CD4-positive, alpha-beta memory T cell (primary cell): Measurements from ENCODE around the gene CTPS1. TPM values are rescaled to one million over a fixed set of nuclear protein-coding genes. Genes with fewer than 3 reads are reported as not detected.

ENCODE experiments used
- CTCF ChIA-PET: fragments of 350-600 bp; sonication (Branson Sonifier 250); formaldehyde crosslinking; loops from one replicate; lab custom pipeline; 2021; ENCODE audit warnings: inconsistent platforms; ENCODE audit not compliant: partially characterized antibody; lab: Charles Lee
- POLR2A ChIA-PET: fragments of 350-600 bp; sonication (Branson Sonifier 250); formaldehyde crosslinking; loops from one replicate; lab custom pipeline; 2021; ENCODE audit not compliant: partially characterized antibody; lab: Charles Lee
- DNase-seq, 5 donors: peaks; one replicate each; pipeline versions ENCODE4 v3.0.0 to v3.0.0-alpha.2; 2020 to 2022; ENCODE audit warnings: mixed read lengths in 1 of 5
- H3K27ac ChIP-seq: one replicate; pipeline ENCODE4 v1.7.0; 2013; ENCODE audit warnings: low read depth, low read length
- H3K27me3 ChIP-seq: 2 replicates; pipeline ENCODE4 v1.7.0; 2013; ENCODE audit warnings: mild to moderate bottlenecking, low read length, moderate library complexity; ENCODE audit not compliant: insufficient read depth
- H3K36me3 ChIP-seq: 2 replicates; pipeline ENCODE4 v1.7.0; 2013; ENCODE audit warnings: mild to moderate bottlenecking, low read length, moderate library complexity; ENCODE audit not compliant: insufficient read depth
- H3K4me1 ChIP-seq: 2 replicates; pipeline ENCODE4 v1.7.0; 2013; ENCODE audit warnings: mild to moderate bottlenecking, low read length, moderate library complexity; ENCODE audit not compliant: insufficient read depth
- H3K4me3 ChIP-seq, 2 donors: one replicate each; pipeline ENCODE4 v1.7.0; 2013; ENCODE audit warnings: low read length in 2 of 2, mild to moderate bottlenecking in 1 of 2
- H3K9me3 ChIP-seq, 2 donors: one replicate each; pipeline ENCODE4 v1.7.0; 2013; ENCODE audit warnings: low read length in 2 of 2, control low read depth in 1 of 2; ENCODE audit not compliant: control insufficient read depth in 1 of 2
- H3K27ac Mint-ChIP-seq, 7 donors: one replicate each; pipeline ENCODE4 v1.8.0; 2020 to 2021; ENCODE audit warnings: mixed read lengths in 7 of 7, mild to moderate bottlenecking in 6 of 7, inconsistent platforms in 3 of 7, moderate library complexity in 3 of 7
- H3K27me3 Mint-ChIP-seq, 2 donors: one replicate each; pipeline ENCODE4 v1.8.0; 2020 to 2021; ENCODE audit warnings: mixed read lengths in 2 of 2
- H3K36me3 Mint-ChIP-seq, 2 donors: one replicate each; pipeline ENCODE4 v1.8.0; 2020 to 2021; ENCODE audit warnings: mixed read lengths in 2 of 2, inconsistent platforms in 1 of 2, mild to moderate bottlenecking in 1 of 2
- H3K4me1 Mint-ChIP-seq, 4 donors: one replicate each; pipeline ENCODE4 v1.8.0; 2020 to 2021; ENCODE audit warnings: mixed read lengths in 4 of 4, mild to moderate bottlenecking in 1 of 4
- H3K4me3 Mint-ChIP-seq, 8 donors: one replicate each; pipeline ENCODE4 v1.8.0; 2020 to 2021; ENCODE audit warnings: mixed read lengths in 8 of 8, mild to moderate bottlenecking in 7 of 8, moderate library complexity in 6 of 8, inconsistent platforms in 3 of 8
- H3K9me3 Mint-ChIP-seq, 8 donors: one replicate each; pipeline ENCODE4 v1.8.0; 2020 to 2021; ENCODE audit warnings: mixed read lengths in 8 of 8, mild to moderate bottlenecking in 5 of 8, inconsistent platforms in 3 of 8, moderate library complexity in 1 of 8
- intact Hi-C: fragments of 100-400 bp; cut with micrococcal nuclease; formaldehyde crosslinking; loops from one replicate; pipeline ENCODE4 v1.15.1; 2023
- polyA plus RNA-seq, 2 donors: library from polyadenylated mRNA; unstranded; fragments of 300-500 nt; fragmentation: Illumina TruSeq; gene quantifications; one replicate each; pipeline ENCODE4 v1.2.3, GENCODE V29; 2021
- total RNA-seq, 2 experiments: library from RNA; stranded (reverse); gene quantifications; one replicate each; pipeline ENCODE4 v1.2.3, GENCODE V29; 2021

The CTPS1 gene
- total and polyA plus RNA-seq, 4 experiments from 2014 or later, result 11.6 to 19.7 (median 16.4) TPM

- DNase-seq, result no peak
- no peak overlapping the region for H3K4me3 ChIP-seq
- POLR2A ChIA-PET, result no interaction called here
- H3K4me1 ChIP-seq, result no peaks in the 10 kb centered on the region
- intact Hi-C loops, result no loop called here
- H3K27me3 ChIP-seq, result no peaks in the 10 kb centered on the region
- no peak overlapping the region for H3K27ac Mint-ChIP-seq
- H3K4me3 Mint-ChIP-seq, result no peak overlapping the region
- H3K27me3 Mint-ChIP-seq, result no peaks in the 10 kb centered on the region
- peaks cover 7% of the 10 kb centered on the region for H3K36me3 ChIP-seq
- peaks cover 0 to 3% (median 1%) of the 10 kb centered on the region in 4 donors for H3K4me1 Mint-ChIP-seq
- CTCF ChIA-PET, result no interaction called here
- no peaks in the 10 kb centered on the region for H3K9me3 ChIP-seq
- H3K27ac ChIP-seq, result no peak overlapping the region
- H3K36me3 Mint-ChIP-seq, result peaks cover 32 to 33% of the 10 kb centered on the region in 2 donors
- H3K9me3 Mint-ChIP-seq, result no peaks in the 10 kb centered on the region
These were observed 58.6 kb downstream of the CTPS1 start for GRCh38 chr1:41038110-41038509.

GRCh38 chr1:41041614-41042270 lies 62.2 kb downstream of the CTPS1 start:
- Mint-ChIP-seq H3K36me3 (peaks cover 45 to 47% of the 10 kb centered on the region in 2 donors), H3K27me3 (no peaks in the 10 kb centered on the region), H3K9me3 (no peaks in the 10 kb centered on the region), H3K27ac (peak overlapping the region in 1 of 7 donors; percentile 65), H3K4me1 (peaks cover 6 to 13% (median 8%) of the 10 kb centered on the region in 4 donors), H3K4me3 (no peak overlapping the region)
- H3K9me3 ChIP-seq, result no peaks in the 10 kb centered on the region
- intact Hi-C loops, result no loop called here
- ChIA-PET CTCF (no interaction called here), POLR2A (no interaction called here)
- peaks cover 10% of the 10 kb centered on the region for H3K4me1 ChIP-seq
- no peak overlapping the region for H3K4me3 ChIP-seq
- no peaks in the 10 kb centered on the region for H3K27me3 ChIP-seq
- no peak for DNase-seq
- H3K36me3 ChIP-seq, result peaks cover 13% of the 10 kb centered on the region
- H3K27ac ChIP-seq, result no peak overlapping the region

- H3K9me3 Mint-ChIP-seq, result no peaks in the 10 kb centered on the region
These were observed 64.7 kb downstream of the CTPS1 start for GRCh38 chr1:41044187-41044586.

GRCh38 chr1:41045740-41046139 lies 66.2 kb downstream of the CTPS1 start:
- Histone ChIP-seq H3K27me3 (no peaks in the 10 kb centered on the region), H3K36me3 (peaks cover 14% of the 10 kb centered on the region), H3K4me1 (peaks cover 10% of the 10 kb centered on the region), H3K9me3 (no peaks in the 10 kb centered on the region), H3K27ac (no peak overlapping the region), H3K4me3 (no peak overlapping the region)
- no peaks in the 10 kb centered on the region for H3K9me3 Mint-ChIP-seq
- no peak overlapping the region for H3K27ac Mint-ChIP-seq
- H3K27me3 Mint-ChIP-seq, result no peaks in the 10 kb centered on the region
- ChIA-PET POLR2A (no interaction called here), CTCF (no interaction called here)
- intact Hi-C loops, result no loop called here
- DNase-seq, result no peak
- H3K4me1 Mint-ChIP-seq, result peaks cover 6 to 13% (median 8%) of the 10 kb centered on the region in 4 donors
- no peak overlapping the region for H3K4me3 Mint-ChIP-seq
- peaks cover 55 to 57% of the 10 kb centered on the region in 2 donors for H3K36me3 Mint-ChIP-seq

More at GRCh38 chr1:41044187-41044586, 64.7 kb downstream of the CTPS1 start:
- Mint-ChIP-seq H3K36me3 (peaks cover 57 to 60% of the 10 kb centered on the region in 2 donors), H3K4me3 (peak overlapping the region in 1 of 8 donors; percentile 12), H3K27me3 (no peaks in the 10 kb centered on the region), H3K4me1 (peaks cover 6 to 13% (median 8%) of the 10 kb centered on the region in 4 donors), H3K27ac (peak overlapping the region in 5 of 7 donors; percentile 54 to 79 (median 73))
- DNase-seq, result no peak
- H3K9me3 ChIP-seq, result no peaks in the 10 kb centered on the region
- no peak overlapping the region for H3K27ac ChIP-seq
- peaks cover 10% of the 10 kb centered on the region for H3K4me1 ChIP-seq
- no peak overlapping the region for H3K4me3 ChIP-seq
- ChIA-PET POLR2A (no interaction called here), CTCF (no interaction called here)
- intact Hi-C loops, result no loop called here
- peaks cover 14% of the 10 kb centered on the region for H3K36me3 ChIP-seq
- H3K27me3 ChIP-seq, result no peaks in the 10 kb centered on the region

GRCh38 chr1:41046347-41046775 lies 66.9 kb downstream of the CTPS1 start:
- H3K9me3 ChIP-seq, result no peaks in the 10 kb centered on the region
- H3K36me3 Mint-ChIP-seq, result peaks cover 51 to 53% of the 10 kb centered on the region in 2 donors
- POLR2A ChIA-PET, result no interaction called here
- intact Hi-C loops, result no loop called here
- H3K27me3 Mint-ChIP-seq, result no peaks in the 10 kb centered on the region
- CTCF ChIA-PET, result no interaction called here
- DNase-seq, result no peak
- H3K27me3 ChIP-seq, result no peaks in the 10 kb centered on the region
- peaks cover 14% of the 10 kb centered on the region for H3K36me3 ChIP-seq
- peaks cover 6 to 13% (median 8%) of the 10 kb centered on the region in 4 donors for H3K4me1 Mint-ChIP-seq
- no peaks in the 10 kb centered on the region for H3K9me3 Mint-ChIP-seq
- peak overlapping the region in 1 of 7 donors; percentile 32 for H3K27ac Mint-ChIP-seq
- H3K27ac ChIP-seq, result no peak overlapping the region
- no peak overlapping the region for H3K4me3 Mint-ChIP-seq
- H3K4me1 ChIP-seq, result peaks cover 10% of the 10 kb centered on the region
- no peak overlapping the region for H3K4me3 ChIP-seq

GRCh38 chr1:41048540-41048939 lies 69.0 kb downstream of the CTPS1 start:
- Mint-ChIP-seq H3K27me3 (no peaks in the 10 kb centered on the region), H3K27ac (peak overlapping the region in 1 of 7 donors; percentile 51), H3K9me3 (no peaks in the 10 kb centered on the region), H3K4me3 (peak overlapping the region in 1 of 8 donors; percentile 9), H3K4me1 (peaks cover 6 to 10% (median 9%) of the 10 kb centered on the region in 4 donors), H3K36me3 (peaks cover 58 to 60% of the 10 kb centered on the region in 2 donors)
- no peak for DNase-seq
- intact Hi-C loops, result no loop called here
- no peak overlapping the region for H3K4me3 ChIP-seq
- no peaks in the 10 kb centered on the region for H3K27me3 ChIP-seq
- peaks cover 10% of the 10 kb centered on the region for H3K4me1 ChIP-seq
- H3K36me3 ChIP-seq, result peaks cover 14% of the 10 kb centered on the region
- ChIA-PET POLR2A (no interaction called here), CTCF (no interaction called here)
- no peaks in the 10 kb centered on the region for H3K9me3 ChIP-seq
- H3K27ac ChIP-seq, result no peak overlapping the region

DNA sequence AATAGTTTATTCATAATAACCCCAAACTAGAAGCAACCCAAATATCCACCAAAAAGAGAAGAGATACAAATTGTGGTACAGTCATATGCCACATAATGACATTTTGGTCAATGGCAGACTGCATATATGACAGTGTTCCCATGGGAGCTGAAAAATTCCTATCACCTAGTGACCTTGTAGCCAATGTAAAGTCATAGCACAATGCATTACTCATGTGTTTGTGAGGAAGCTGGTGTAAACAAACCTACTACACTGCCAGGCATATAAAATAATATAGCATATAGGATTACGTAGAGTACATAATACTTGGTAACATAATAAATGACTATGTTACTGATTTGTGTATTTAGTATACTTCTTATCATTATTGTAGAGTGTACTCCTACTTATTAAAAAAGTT lies 71.5 kb downstream of the CTPS1 start:
- no peak for DNase-seq
- H3K9me3 ChIP-seq, result no peaks in the 10 kb centered on the region
- CTCF ChIA-PET, result no interaction called here
- Mint-ChIP-seq H3K4me1 (peaks cover 0 to 4% (median 0%) of the 10 kb centered on the region in 4 donors), H3K27ac (no peak overlapping the region), H3K36me3 (peaks cover 50 to 57% of the 10 kb centered on the region in 2 donors), H3K4me3 (no peak overlapping the region), H3K27me3 (no peaks in the 10 kb centered on the region), H3K9me3 (no peaks in the 10 kb centered on the region)
- intact Hi-C loops, result no loop called here
- H3K27me3 ChIP-seq, result no peaks in the 10 kb centered on the region
- peaks cover 11% of the 10 kb centered on the region for H3K36me3 ChIP-seq
- no peak overlapping the region for H3K4me3 ChIP-seq
- no peak overlapping the region for H3K27ac ChIP-seq
- no peaks in the 10 kb centered on the region for H3K4me1 ChIP-seq
- POLR2A ChIA-PET, result no interaction called here
